ENCODE measurements around the gene RANBP1. TPM values are rescaled to one million over a fixed set of nuclear protein-coding genes. Genes with fewer than 3 reads are reported as not detected.

Gene RANBP1
- total and polyA plus RNA-seq, 9 of the 15 experiments (the other 6 are each of a cell fraction or from before 2014, with no cell fraction given): 162 to 2,891 (median 1,289) TPM

GRCh38 chr22:20154602-20155187 is 38.8 kb downstream of the RANBP1 start:
- Histone ChIP-seq H3K27ac (ENCODE audit: extremely low read depth, low read depth, low read length) (no peak overlapping the region), H2AFZ (ENCODE audit: low read depth, low read length) (no peak overlapping the region), H3K4me1 (replicated peaks in 1 of 2; ENCODE audit: control insufficient read depth in 2 of 2, insufficient read depth in 2 of 2, low read length in 2 of 2) (peaks cover 0 to 77% of the 10 kb centered on the region in 2 experiments; a peak in 2 of 5 replicates), H3K9me1 (ENCODE audit: control insufficient read depth, insufficient read depth, low read length) (no peaks in the 10 kb centered on the region), H3K4me3 (no peak overlapping the region), H3K9me3 (replicated peaks; ENCODE audit: control insufficient read depth, insufficient read depth, low read depth, low read length) (no peaks in the 10 kb centered on the region), H3K79me2 (ENCODE audit: control insufficient read depth, insufficient read depth, low read length) (no peaks in the 10 kb centered on the region), H3K4me2 (ENCODE audit: insufficient read depth, low read length) (no peak overlapping the region), H3K9ac (ENCODE audit: insufficient read depth in 1 of 2, low read depth in 2 of 2, low read length in 2 of 2) (0 out of 4 replicates have a peak overlapping the region, but pooled peaks of 1 of the 2 experiments have one; percentile 10), H4K20me1 (replicated peaks; ENCODE audit: control insufficient read depth, insufficient read depth, low read length) (peaks cover 45% of the 10 kb centered on the region), H3K36me3 (ENCODE audit: control insufficient read depth, insufficient read depth, low read length) (no peaks in the 10 kb centered on the region), H3K27me3 (ENCODE audit: control insufficient read depth in 2 of 2, insufficient read depth in 2 of 2, low read length in 2 of 2) (peaks cover 30 to 67% of the 10 kb centered on the region in 2 experiments; a peak in 4 of 5 replicates)
- 10% methylated on average over 14 of the region's 14 CpGs for WGBS (ENCODE audit: insufficient coverage, low coverage, missing lambda C conversion rate)
- no peak for FAIRE-seq
- CTCF ChIA-PET (ENCODE audit: low intra/inter-chr PET ratio): interaction anchor here (1.0 to 5.5 kb wide), 3 partner anchors 114 to 302 kb away, joined by 3 to 126 read pairs (median 62); partner anchors contain the start of gene RTN4R
- POLR2A ChIA-PET: interaction anchor here (1.3 to 1.6 kb wide), 2 partner anchors 34 to 105 kb away, joined by 3 to 5 read pairs; no protein-coding TSS in a partner anchor
- no TSS peak for BruUV-seq (replicated peaks)
- peak; percentile 58 for ATAC-seq
- in situ Hi-C loops (cut with MboI): loop anchor here (5.0 to 25.0 kb wide), 3 partner anchors 138 to 533 kb away; no protein-coding TSS in a partner anchor
- intact Hi-C loops (cut with micrococcal nuclease): loop anchor here (5.0 to 10.0 kb wide), 2 partner anchors 38 to 260 kb away; no protein-coding TSS in a partner anchor
- peak; percentile 59 to 80 (median 76) for DNase-seq (ENCODE audit: extremely low read depth in 1 of 4, low spot score in 3 of 4)
- TF ChIP-seq HNRNPLL (IDR thresholded peaks at IDR 0.05; ENCODE audit: low read depth, low read length, poor library complexity, severe bottlenecking): no peak
- TF ChIP-seq BACH1 (tag; IDR thresholded peaks at IDR 0.05): no peak
- no peak for TF ChIP-seq PHB2 (IDR thresholded peaks at IDR 0.05; ENCODE audit: low read depth)
- no peak for TF ChIP-seq RAD21 (CRISPR knock-in tag; conservative IDR thresholded peaks at IDR 0.05 in 1 of 2, IDR thresholded peaks at IDR 0.05 in 1 of 2)
- TF ChIP-seq TOE1 (IDR thresholded peaks at IDR 0.05; ENCODE audit: borderline replicate concordance): no peak
- TF ChIP-seq TOE1 (CRISPR knock-in tag; IDR thresholded peaks at IDR 0.05; ENCODE audit: borderline replicate concordance, low read depth): no peak
- TF ChIP-seq ZKSCAN3 (CRISPR knock-in tag; IDR thresholded peaks at IDR 0.05): no peak
- peak; percentile 49 to 63 (median 52) for TF ChIP-seq CTCF (IDR thresholded peaks at IDR 0.05 in 2 of 3, conservative IDR thresholded peaks at IDR 0.05 in 1 of 3; ENCODE audit: insufficient read depth in 2 of 3, low read depth in 1 of 3, low read length in 3 of 3)
- TF ChIP-seq ZBTB7A (IDR thresholded peaks at IDR 0.05; ENCODE audit: borderline replicate concordance, control insufficient read depth, low read depth, low read length): peak; percentile 28; the same call in 1 of the 2 replicates
- no peak for TF ChIP-seq HDAC1 (IDR thresholded peaks at IDR 0.05)
- TF ChIP-seq NFXL1 (CRISPR knock-in tag; IDR thresholded peaks at IDR 0.05): no peak
- TF ChIP-seq CREB3L1 (IDR thresholded peaks at IDR 0.05; ENCODE audit: borderline replicate concordance, low read depth): no peak
- TF ChIP-seq DLX4 (CRISPR knock-in tag; IDR thresholded peaks at IDR 0.05): no peak
- no peak for TF ChIP-seq ZNF197 (CRISPR knock-in tag; IDR thresholded peaks at IDR 0.05; ENCODE audit: low read depth)

Measured in K562 (cell line).